Small intestine (tissue), 7 donors: Measurements from ENCODE around the gene AZGP1. TPM values are rescaled to one million over a fixed set of nuclear protein-coding genes. Genes with fewer than 3 reads are reported as not detected.
"Not testable (repeated sequence)": the region's sequence is repeated elsewhere in the genome, so short reads cannot be mapped to it uniquely, and the experiment has no call there.

ENCODE experiments used
- DNase-seq, 2 donors: peaks; one replicate each; pipeline versions ENCODE4 v3.0.0 to v3.0.0-alpha.2; 2013
- FAIRE-seq: peaks from 2 replicates; lab custom pipeline; 2012; peaks lifted over from hg19 to GRCh38; lab: Jason Lieb, UNC
- H3K27ac ChIP-seq, 3 donors: one replicate each; pipeline ENCODE4 v1.5.1; 2013; ENCODE audit warnings: low read length in 2 of 3, mild to moderate bottlenecking in 2 of 3, control low read depth in 1 of 3, inconsistent platforms in 1 of 3, low read depth in 1 of 3, moderate library complexity in 1 of 3
- H3K27me3 ChIP-seq, 3 donors: one replicate each; pipeline ENCODE4 v1.6.1; 2013; ENCODE audit warnings: low read length in 3 of 3, inconsistent platforms in 1 of 3; ENCODE audit not compliant: control insufficient read depth in 3 of 3, insufficient read depth in 3 of 3
- H3K36me3 ChIP-seq, 3 donors: one replicate each; pipeline ENCODE4 v1.6.1; 2013; ENCODE audit warnings: low read length in 3 of 3, inconsistent platforms in 1 of 3, low read depth in 1 of 3, mild to moderate bottlenecking in 1 of 3, moderate library complexity in 1 of 3; ENCODE audit not compliant: control insufficient read depth in 3 of 3, insufficient read depth in 2 of 3
- H3K4me1 ChIP-seq, 3 donors: one replicate each; pipeline ENCODE4 v1.6.1; 2013; ENCODE audit warnings: low read length in 2 of 3, inconsistent platforms in 1 of 3, low read depth in 1 of 3, mild to moderate bottlenecking in 1 of 3, moderate library complexity in 1 of 3; ENCODE audit not compliant: control insufficient read depth in 3 of 3, insufficient read depth in 2 of 3
- H3K4me3 ChIP-seq, 3 donors: one replicate each; pipeline ENCODE4 v1.5.1; 2013; ENCODE audit warnings: low read length in 3 of 3, control low read depth in 1 of 3, inconsistent platforms in 1 of 3, low read depth in 1 of 3, mild to moderate bottlenecking in 1 of 3, moderate library complexity in 1 of 3
- H3K9me3 ChIP-seq, 2 donors: one replicate each; pipeline ENCODE4 v1.6.1; 2013; ENCODE audit warnings: low read depth in 1 of 2, low read length in 1 of 2; ENCODE audit not compliant: control insufficient read depth in 2 of 2, insufficient read depth in 1 of 2
- WGBS, 3 donors: extraction: QIAGEN DNeasy Blood & Tissue Kit; methylation state at CpG; one replicate each; pipeline ENCODE4 v1.1.7; 2013; 5-methylcytosine and 5-hydroxymethylcytosine counted together
- polyA plus RNA-seq, 4 donors: library from polyadenylated mRNA; stranded (reverse) in 3 of 4; unstranded in 1 of 4; fragments of 200-250 nt in 3 of 4; fragments of 120-200 nt in 1 of 4; gene quantifications; one replicate each; pipeline versions ENCODE4 v1.2.1 to v1.2.3, GENCODE V29; 2013
- donor health status: healthy with polysubstance abuse.
- donor health status: control.
- donor health status: control.
- donor health status: Bipolar disorder and iron deficiency.
- donor health status: healthy.

The AZGP1 gene
- polyA plus RNA-seq, 4 donors: 8.3 to 62.4 (median 33.9) TPM

DNA sequence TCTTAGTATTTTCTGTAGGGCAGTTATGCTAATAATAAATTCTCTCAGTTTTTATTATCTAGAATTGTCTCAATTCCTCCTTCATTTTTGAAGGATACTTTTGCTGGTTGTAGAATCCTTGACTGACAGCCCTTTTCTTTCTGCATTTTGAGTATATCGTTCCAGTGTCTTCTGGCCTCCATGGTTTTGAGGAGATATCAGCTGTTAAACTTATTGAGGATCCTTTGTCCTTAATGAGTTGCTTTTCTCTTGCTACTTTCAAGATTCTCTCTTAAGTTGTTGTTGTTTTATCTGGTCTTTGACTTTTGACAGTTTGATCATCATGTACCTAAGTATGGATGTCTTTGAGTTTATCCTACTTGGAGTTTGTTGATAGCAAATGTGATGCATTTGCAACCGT is 37.5 kb downstream of the AZGP1 start:
- H3K27ac ChIP-seq: no peak overlapping the region
- H3K4me3 ChIP-seq: no peak overlapping the region
- H3K4me1 ChIP-seq: no peaks in the 10 kb centered on the region
- H3K9me3 ChIP-seq: peaks cover 0 to 6% of the 10 kb centered on the region in 2 donors
- no peak for DNase-seq
- H3K27me3 ChIP-seq: peaks cover 0 to 2% (median 2%) of the 10 kb centered on the region in 3 donors
- no peak for FAIRE-seq
- 70 to 94% (median 89%) methylated on average over 2 of the region's 2 CpGs for WGBS, 3 donors
- H3K36me3 ChIP-seq: no peaks in the 10 kb centered on the region

GRCh38 chr7:99935009-99935408 is 40.8 kb downstream of the AZGP1 start:
- not testable (repeated sequence) for H3K9me3 ChIP-seq, H3K27me3 ChIP-seq, H3K27ac ChIP-seq, FAIRE-seq, H3K36me3 ChIP-seq, H3K4me1 ChIP-seq, H3K4me3 ChIP-seq, DNase-seq
- 32 to 48% (median 37%) methylated on average over 4 of the region's 4 CpGs for WGBS, 3 donors

DNA sequence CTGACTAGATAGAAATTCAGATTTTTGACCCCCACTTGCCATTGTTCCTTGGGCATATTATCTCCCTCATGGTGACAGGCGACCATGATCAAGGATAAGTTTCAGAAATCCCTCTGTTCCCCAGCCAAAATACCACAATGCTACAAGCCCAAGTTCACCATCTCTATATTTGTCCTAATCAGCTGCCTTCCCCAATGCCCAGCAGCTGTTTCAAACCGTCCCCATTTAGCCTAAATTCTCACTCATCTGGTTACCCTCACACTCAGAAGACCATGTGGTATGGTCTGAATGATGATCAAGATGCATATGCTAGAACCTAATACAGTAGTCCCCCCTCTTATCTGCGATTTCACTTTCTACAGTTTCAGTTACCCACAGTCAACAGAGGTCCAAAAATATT is 45.5 kb downstream of the AZGP1 start:
- Histone ChIP-seq H3K27me3 (peaks cover 0 to 18% (median 8%) of the 10 kb centered on the region in 3 donors), H3K4me1 (peaks cover 0 to 4% (median 4%) of the 10 kb centered on the region in 3 donors), H3K36me3 (no peaks in the 10 kb centered on the region), H3K27ac (no peak overlapping the region), H3K9me3 (no peaks in the 10 kb centered on the region), H3K4me3 (no peak overlapping the region)
- FAIRE-seq (no peak), DNase-seq (no peak)
- 76 to 89% (median 81%) methylated on average over 3 of the region's 3 CpGs for WGBS, 3 donors

DNA sequence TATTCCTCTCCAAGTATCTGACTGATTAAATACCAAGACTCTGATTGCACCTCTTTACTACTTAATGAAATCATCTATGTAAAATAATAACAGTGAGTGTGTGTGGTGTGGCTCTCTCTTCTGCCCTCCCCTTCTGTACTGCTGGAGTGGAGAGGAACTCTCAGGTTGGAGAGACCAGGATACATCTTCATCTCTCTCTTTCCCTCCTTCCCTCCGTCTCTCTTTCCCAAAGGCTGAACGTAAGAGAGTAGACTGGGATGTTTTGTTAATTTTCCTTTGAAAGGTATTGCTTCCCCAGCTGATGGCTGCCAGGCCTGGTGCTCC is 46.1 kb downstream of the AZGP1 start:
- no peak overlapping the region for H3K27ac ChIP-seq
- H3K27me3 ChIP-seq: peaks cover 0 to 18% (median 8%) of the 10 kb centered on the region in 3 donors
- no peak for FAIRE-seq
- H3K4me3 ChIP-seq: peak overlapping the region in 1 of 3 donors; percentile 29
- no peak for DNase-seq
- no peaks in the 10 kb centered on the region for H3K9me3 ChIP-seq
- H3K36me3 ChIP-seq: no peaks in the 10 kb centered on the region
- WGBS, 3 donors: 11 to 16% (median 14%) methylated on average over 2 of the region's 2 CpGs
- H3K4me1 ChIP-seq: peaks cover 0 to 4% (median 4%) of the 10 kb centered on the region in 3 donors

DNA sequence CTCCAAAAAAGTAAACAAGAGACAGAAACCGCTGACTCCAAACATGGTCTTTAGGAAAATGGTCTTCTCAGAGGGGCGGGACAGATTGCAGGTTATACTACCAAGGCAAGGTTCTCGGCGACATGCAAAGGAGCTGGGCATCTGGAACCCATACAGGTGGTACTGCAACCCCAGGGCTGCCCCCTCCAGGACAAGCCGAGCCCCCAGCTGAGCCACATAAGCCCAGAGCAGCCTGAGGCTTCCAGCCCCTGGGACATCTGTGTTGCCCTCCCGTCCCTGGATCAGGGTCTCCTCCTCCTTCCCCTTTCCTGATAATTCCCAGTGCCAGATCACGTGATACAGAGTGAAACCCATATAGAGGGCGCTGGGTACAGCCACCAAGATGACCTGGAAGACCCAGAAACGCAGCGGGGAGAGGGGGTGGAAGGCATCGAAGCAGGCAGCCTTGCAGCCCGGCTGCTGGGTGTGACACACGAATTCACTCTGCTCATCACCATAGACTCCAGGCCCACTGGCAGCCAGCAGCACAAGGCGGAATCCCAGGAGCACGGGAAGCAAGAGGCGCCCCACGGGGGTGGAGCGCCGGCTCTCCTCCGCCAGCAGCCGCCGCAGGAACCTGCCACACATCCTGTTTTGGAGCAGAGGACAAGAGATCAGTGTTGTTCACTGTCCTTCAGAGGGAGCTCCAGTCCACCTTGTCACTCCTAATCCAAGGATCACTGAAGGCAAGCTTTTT is 46.7 kb downstream of the AZGP1 start, which contains the start of gene GJC3:
Gene GJC3 (minus strand): TSS at position 627 of the 736 bp plus-strand sequence. CDS start 0 bp downstream, at position 627.
- H3K27me3 ChIP-seq: peaks cover 0 to 18% (median 8%) of the 10 kb centered on the region in 3 donors
- H3K4me3 ChIP-seq: peak within 1 kb of the TSS in 2 of 3 donors; percentile 4 to 29
- H3K27ac ChIP-seq: no peak within 1 kb of the TSS
- FAIRE-seq (no peak), DNase-seq (peak; percentile 68 to 71)
- WGBS, 3 donors: 14 to 18% (median 14%) methylated on average over 22 of the region's 22 CpGs
- H3K36me3 ChIP-seq: no peaks in the 10 kb centered on the region
- H3K9me3 ChIP-seq: no peaks in the 10 kb centered on the region
- peaks cover 0 to 4% (median 4%) of the 10 kb centered on the region in 3 donors for H3K4me1 ChIP-seq

DNA sequence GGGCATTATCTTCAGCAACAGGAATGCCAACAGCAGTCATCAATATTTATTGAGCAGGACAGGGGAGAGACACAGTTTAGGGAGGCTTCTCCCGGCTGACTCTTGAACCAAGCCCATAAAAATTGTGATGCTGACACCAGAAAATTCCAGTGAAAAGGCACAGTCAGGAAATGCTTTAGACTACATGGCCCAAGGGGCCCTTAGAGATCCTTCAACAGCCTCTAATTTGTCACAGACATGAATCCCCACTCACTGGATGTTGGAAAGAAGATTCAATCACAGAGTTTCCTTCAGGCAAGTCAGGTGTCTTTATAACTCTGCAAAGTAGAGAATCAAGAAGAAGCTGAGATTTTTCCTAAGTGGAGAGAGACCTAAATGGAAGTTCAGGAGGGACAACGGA is 47.6 kb downstream of the AZGP1 start:
- FAIRE-seq (no peak), DNase-seq (no peak)
- Histone ChIP-seq H3K27me3 (peaks cover 0 to 18% (median 5%) of the 10 kb centered on the region in 3 donors), H3K4me3 (no peak overlapping the region), H3K4me1 (peaks cover 0 to 4% (median 4%) of the 10 kb centered on the region in 3 donors), H3K27ac (no peak overlapping the region), H3K36me3 (no peaks in the 10 kb centered on the region), H3K9me3 (no peaks in the 10 kb centered on the region)
- 49 to 80% (median 74%) methylated on average over 2 of the region's 2 CpGs for WGBS, 3 donors

DNA sequence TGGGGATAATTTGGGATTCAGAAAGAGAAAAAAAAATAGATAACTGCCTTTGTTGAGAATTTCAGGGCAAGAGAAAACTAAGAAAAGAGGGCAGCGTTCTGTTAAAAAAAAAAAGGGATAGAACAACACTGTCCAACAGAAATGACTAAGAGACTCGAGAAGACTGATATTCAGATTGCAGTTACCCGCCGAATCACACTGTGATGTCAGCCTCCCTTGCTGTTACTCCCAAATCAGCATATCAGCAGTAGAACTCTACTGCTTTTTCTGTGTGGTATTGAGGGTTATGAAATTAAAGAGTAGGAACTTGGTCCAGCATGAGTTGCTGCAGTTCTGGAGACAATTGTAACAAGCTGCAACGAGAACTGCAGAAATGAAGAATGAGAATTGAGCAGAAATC is 48.3 kb downstream of the AZGP1 start:
- DNase-seq (no peak), FAIRE-seq (no peak)
- Histone ChIP-seq H3K27ac (no peak overlapping the region), H3K9me3 (no peaks in the 10 kb centered on the region), H3K27me3 (peaks cover 0 to 18% (median 5%) of the 10 kb centered on the region in 3 donors), H3K36me3 (no peaks in the 10 kb centered on the region), H3K4me1 (peaks cover 0 to 4% (median 4%) of the 10 kb centered on the region in 3 donors), H3K4me3 (no peak overlapping the region)
- 56 to 75% (median 66%) methylated on average over 5 of the region's 5 CpGs for WGBS, 3 donors

DNA sequence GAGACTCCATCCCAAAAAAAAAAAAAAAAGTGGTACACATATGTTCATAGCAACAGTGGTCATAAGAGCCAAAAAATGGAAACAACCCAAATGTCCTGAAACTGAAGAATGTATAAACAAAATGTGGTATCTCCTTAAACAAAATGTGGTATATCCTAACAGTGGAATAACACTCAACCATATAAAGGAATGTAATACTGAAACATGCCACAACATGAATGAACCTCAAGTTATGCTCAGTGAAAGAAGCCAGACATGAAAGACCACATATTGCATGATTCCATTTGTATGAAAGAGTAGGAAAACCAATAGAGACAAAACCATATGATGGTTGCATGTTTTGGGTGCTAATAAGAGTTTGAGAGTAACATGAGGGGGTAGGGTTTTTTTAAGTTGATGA is 49.5 kb downstream of the AZGP1 start:
- peaks cover 0 to 4% (median 4%) of the 10 kb centered on the region in 3 donors for H3K4me1 ChIP-seq
- FAIRE-seq (no peak), DNase-seq (no peak)
- H3K36me3 ChIP-seq: peaks cover 0 to 2% (median 0%) of the 10 kb centered on the region in 3 donors
- peaks cover 0 to 18% (median 5%) of the 10 kb centered on the region in 3 donors for H3K27me3 ChIP-seq
- H3K9me3 ChIP-seq: no peaks in the 10 kb centered on the region
- no peak overlapping the region for H3K27ac ChIP-seq
- H3K4me3 ChIP-seq: no peak overlapping the region
